ENCODE data around the gene AKNA. TPM values are rescaled to one million over a fixed set of nuclear protein-coding genes. Genes with fewer than 3 reads are reported as not detected.

Gene AKNA
- total RNA-seq, 3 donors from 2014 or later (not counting 1 experiment from before 2014, with no cell fraction given), result 577 to 743 (median 676) TPM

DNA sequence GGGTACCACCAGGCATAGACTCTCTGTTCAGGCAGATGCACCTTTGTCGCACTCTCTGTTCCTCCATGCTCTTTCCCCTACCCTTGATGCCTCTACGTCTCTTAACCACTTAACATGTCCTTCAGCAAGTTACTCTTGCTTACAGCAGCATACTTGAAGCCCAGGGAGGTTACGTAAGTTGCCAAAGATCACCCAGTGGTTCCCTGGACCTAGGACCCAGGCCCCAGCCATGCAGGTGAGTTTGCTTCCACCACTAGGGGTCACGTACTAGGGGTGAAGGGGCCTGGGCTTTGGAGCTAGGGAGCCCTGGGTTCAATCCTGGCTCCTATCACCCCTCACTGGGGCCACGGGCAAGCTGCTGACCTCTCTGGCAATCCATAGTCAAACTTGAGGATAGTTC, 8.9 kb downstream of the AKNA start:
- DNase-seq, result no peak
- peaks cover 98% of the 10 kb centered on the region for H3K4me1 ChIP-seq (ENCODE audit: control insufficient read depth, insufficient read depth, low read length)
- H3K36me3 Mint-ChIP-seq, result peaks cover 22% of the 10 kb centered on the region
- no peaks in the 10 kb centered on the region for H3K9me3 ChIP-seq (ENCODE audit: control insufficient read depth, insufficient read depth, low read length)
- H3K27me3 Mint-ChIP-seq (ENCODE audit: low read depth in 2 of 2), result no peaks in the 10 kb centered on the region
- peaks cover 80% of the 10 kb centered on the region for H3K36me3 ChIP-seq (ENCODE audit: control insufficient read depth, insufficient read depth, low read length)
- TF ChIP-seq, protein P1, sequence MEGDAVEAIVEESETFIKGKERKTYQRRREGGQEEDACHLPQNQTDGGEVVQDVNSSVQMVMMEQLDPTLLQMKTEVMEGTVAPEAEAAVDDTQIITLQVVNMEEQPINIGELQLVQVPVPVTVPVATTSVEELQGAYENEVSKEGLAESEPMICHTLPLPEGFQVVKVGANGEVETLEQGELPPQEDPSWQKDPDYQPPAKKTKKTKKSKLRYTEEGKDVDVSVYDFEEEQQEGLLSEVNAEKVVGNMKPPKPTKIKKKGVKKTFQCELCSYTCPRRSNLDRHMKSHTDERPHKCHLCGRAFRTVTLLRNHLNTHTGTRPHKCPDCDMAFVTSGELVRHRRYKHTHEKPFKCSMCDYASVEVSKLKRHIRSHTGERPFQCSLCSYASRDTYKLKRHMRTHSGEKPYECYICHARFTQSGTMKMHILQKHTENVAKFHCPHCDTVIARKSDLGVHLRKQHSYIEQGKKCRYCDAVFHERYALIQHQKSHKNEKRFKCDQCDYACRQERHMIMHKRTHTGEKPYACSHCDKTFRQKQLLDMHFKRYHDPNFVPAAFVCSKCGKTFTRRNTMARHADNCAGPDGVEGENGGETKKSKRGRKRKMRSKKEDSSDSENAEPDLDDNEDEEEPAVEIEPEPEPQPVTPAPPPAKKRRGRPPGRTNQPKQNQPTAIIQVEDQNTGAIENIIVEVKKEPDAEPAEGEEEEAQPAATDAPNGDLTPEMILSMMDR (IDR thresholded peaks at IDR 0.05), result no peak
- intact Hi-C loops (cut with micrococcal nuclease), result no loop called here
- peak overlapping the region; percentile 77 for H3K4me3 Mint-ChIP-seq
- H3K9me3 Mint-ChIP-seq, result no peaks in the 10 kb centered on the region
- H3K27ac ChIP-seq (ENCODE audit: low read length), result peak overlapping the region; percentile 100
- H3K4me1 Mint-ChIP-seq, result peaks cover 91 to 92% of the 10 kb centered on the region in 2 donors
- WGBS (ENCODE audit: insufficient coverage), result 81% methylated on average over 4 of the region's 5 CpGs
- H3K4me3 ChIP-seq (ENCODE audit: low read length), result no peak overlapping the region
- peak overlapping the region; percentile 79 to 86 for H3K27ac Mint-ChIP-seq
- ATAC-seq, result no peak
- H3K27me3 ChIP-seq (ENCODE audit: control insufficient read depth, insufficient read depth, low read length), result no peaks in the 10 kb centered on the region

DNA sequence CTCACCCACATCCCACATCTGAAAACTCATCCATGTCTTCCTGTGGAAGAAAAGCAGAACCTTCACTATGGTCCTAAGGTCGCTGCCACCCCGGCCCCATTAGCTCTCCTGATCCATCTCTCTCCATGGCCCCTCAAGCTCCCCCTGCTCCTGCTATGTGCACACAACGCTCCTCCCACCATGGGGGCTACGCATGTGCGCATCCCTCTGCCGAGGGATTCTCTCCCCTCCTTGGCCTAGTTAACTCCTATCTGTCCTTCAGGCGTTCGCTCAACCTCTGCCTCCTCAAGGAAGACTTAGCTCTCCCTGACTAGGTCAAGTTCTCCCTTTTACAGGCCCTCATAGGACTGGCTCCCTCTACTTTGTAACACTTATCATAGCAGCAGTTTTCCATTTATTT, 9.8 kb downstream of the AKNA start:
- H3K36me3 Mint-ChIP-seq, result peaks cover 18% of the 10 kb centered on the region
- peaks cover 98% of the 10 kb centered on the region for H3K4me1 ChIP-seq (ENCODE audit: control insufficient read depth, insufficient read depth, low read length)
- peaks cover 88% of the 10 kb centered on the region for H3K36me3 ChIP-seq (ENCODE audit: control insufficient read depth, insufficient read depth, low read length)
- TF ChIP-seq, protein P1 (IDR thresholded peaks at IDR 0.05), result no peak
- no peaks in the 10 kb centered on the region for H3K9me3 Mint-ChIP-seq
- 83% methylated on average over 8 of the region's 8 CpGs for WGBS (ENCODE audit: insufficient coverage)
- H3K9me3 ChIP-seq (ENCODE audit: control insufficient read depth, insufficient read depth, low read length), result no peaks in the 10 kb centered on the region
- peak overlapping the region; percentile 77 for H3K4me3 Mint-ChIP-seq
- DNase-seq, result no peak
- intact Hi-C loops (cut with micrococcal nuclease), result no loop called here
- no peak for ATAC-seq
- H3K27ac Mint-ChIP-seq, result peak overlapping the region; percentile 79 to 86
- peak overlapping the region; percentile 100 for H3K27ac ChIP-seq (ENCODE audit: low read length)
- peaks cover 84 to 90% of the 10 kb centered on the region in 2 donors for H3K4me1 Mint-ChIP-seq
- no peaks in the 10 kb centered on the region for H3K27me3 ChIP-seq (ENCODE audit: control insufficient read depth, insufficient read depth, low read length)
- H3K4me3 ChIP-seq (ENCODE audit: low read length), result no peak overlapping the region
- no peaks in the 10 kb centered on the region for H3K27me3 Mint-ChIP-seq (ENCODE audit: low read depth in 2 of 2)

DNA sequence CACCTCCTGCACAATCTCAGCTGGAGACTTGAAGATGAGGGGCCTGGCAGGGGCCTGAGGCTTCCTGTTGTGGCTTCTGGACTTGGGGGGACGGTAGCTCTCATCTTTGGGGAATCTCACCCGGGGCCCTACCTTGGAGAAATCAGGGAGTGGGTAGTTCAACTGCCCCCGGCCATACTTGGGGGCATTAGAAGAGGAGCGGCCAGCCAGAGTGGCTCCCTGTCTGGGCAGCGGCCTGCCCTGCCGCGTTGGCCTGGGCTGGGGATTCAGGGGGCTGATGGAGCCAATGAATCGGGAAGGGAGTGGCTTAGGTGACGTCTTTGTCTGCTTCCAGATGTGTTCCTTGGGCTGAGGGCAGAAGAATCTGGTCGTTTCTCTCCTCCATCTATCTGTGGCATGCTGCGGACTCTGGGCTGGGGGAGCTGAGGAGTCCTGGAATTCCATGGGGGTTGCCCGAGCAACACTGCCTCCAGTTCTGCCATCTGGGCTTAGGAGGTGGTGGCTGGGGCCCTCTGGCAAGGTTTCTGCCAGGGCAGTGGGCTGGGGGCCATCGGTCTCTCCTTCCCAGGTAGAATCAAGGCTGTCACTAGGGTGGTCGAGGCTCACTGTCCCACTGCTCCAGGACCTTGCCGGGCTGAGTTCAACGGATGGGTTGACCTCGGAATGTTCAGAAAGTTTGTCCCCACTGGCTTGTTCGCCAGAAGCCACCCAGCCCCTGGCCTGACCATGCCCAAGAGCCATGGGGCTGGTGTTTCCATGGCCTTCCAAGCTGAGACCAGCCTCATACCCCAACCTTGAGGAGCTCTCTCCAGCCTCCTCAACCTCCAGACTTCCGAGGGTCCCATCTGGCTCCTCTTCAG, 11.0 kb downstream of the AKNA start:
- Histone ChIP-seq H3K27ac (ENCODE audit: low read length) (peak overlapping the region; percentile 100), H3K4me1 (ENCODE audit: control insufficient read depth, insufficient read depth, low read length) (peaks cover 98% of the 10 kb centered on the region), H3K9me3 (ENCODE audit: control insufficient read depth, insufficient read depth, low read length) (no peaks in the 10 kb centered on the region), H3K36me3 (ENCODE audit: control insufficient read depth, insufficient read depth, low read length) (peaks cover 87% of the 10 kb centered on the region), H3K4me3 (ENCODE audit: low read length) (no peak overlapping the region), H3K27me3 (ENCODE audit: control insufficient read depth, insufficient read depth, low read length) (no peaks in the 10 kb centered on the region)
- ATAC-seq (no peak), DNase-seq (no peak)
- TF ChIP-seq, protein P1 (IDR thresholded peaks at IDR 0.05), result no peak
- Mint-ChIP-seq H3K4me1 (peaks cover 76 to 89% of the 10 kb centered on the region in 2 donors), H3K9me3 (no peaks in the 10 kb centered on the region), H3K27ac (peak overlapping the region; percentile 79 to 86), H3K36me3 (peaks cover 18% of the 10 kb centered on the region), H3K4me3 (peak overlapping the region; percentile 77), H3K27me3 (ENCODE audit: low read depth in 2 of 2) (no peaks in the 10 kb centered on the region)
- intact Hi-C loops (cut with micrococcal nuclease), result no loop called here
- WGBS (ENCODE audit: insufficient coverage), result 83% methylated on average over 19 of the region's 19 CpGs

Data from natural killer cell (primary cell).